ENCODE measurements around the gene COL24A1.

DNA sequence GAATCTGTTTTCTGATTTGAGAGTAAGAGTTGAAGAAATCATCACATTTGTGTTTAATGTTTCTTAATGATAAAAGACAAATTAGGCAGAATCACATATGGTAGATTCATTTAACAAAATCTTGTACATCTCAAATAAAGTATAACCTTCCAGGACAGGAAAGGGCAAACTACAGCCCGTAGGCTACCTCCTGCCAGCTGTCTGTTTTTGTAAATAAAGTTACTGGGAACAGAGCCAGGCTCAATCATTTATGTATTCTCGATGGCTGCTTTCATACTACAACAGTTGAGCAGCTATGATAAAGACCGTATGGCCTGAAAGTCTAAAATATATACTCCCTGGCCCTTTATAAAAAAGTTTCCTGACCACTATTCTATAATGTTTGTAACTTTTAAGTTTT lies 204.1 kb downstream of the COL24A1 start:
- TF ChIP-seq, protein P1, sequence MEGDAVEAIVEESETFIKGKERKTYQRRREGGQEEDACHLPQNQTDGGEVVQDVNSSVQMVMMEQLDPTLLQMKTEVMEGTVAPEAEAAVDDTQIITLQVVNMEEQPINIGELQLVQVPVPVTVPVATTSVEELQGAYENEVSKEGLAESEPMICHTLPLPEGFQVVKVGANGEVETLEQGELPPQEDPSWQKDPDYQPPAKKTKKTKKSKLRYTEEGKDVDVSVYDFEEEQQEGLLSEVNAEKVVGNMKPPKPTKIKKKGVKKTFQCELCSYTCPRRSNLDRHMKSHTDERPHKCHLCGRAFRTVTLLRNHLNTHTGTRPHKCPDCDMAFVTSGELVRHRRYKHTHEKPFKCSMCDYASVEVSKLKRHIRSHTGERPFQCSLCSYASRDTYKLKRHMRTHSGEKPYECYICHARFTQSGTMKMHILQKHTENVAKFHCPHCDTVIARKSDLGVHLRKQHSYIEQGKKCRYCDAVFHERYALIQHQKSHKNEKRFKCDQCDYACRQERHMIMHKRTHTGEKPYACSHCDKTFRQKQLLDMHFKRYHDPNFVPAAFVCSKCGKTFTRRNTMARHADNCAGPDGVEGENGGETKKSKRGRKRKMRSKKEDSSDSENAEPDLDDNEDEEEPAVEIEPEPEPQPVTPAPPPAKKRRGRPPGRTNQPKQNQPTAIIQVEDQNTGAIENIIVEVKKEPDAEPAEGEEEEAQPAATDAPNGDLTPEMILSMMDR (IDR thresholded peaks at IDR 0.05): no peak
- no peak for TF ChIP-seq EZH2 (IDR thresholded peaks at IDR 0.05; ENCODE audit: borderline replicate concordance, insufficient read depth, low read depth, low read length, poor library complexity, severe bottlenecking)
